GM12874 (cell line): ENCODE measurements around the gene DOCK9.

Source experiments
- CTCF ChIP-seq: IDR thresholded peaks from 2 replicates; pipeline ENCODE4 v1.5.1; 2011; ENCODE audit warnings: low read depth, mild to moderate bottlenecking, control low read depth, low read length, moderate library complexity; ENCODE audit not compliant: insufficient read depth

Gene DOCK9

DNA sequence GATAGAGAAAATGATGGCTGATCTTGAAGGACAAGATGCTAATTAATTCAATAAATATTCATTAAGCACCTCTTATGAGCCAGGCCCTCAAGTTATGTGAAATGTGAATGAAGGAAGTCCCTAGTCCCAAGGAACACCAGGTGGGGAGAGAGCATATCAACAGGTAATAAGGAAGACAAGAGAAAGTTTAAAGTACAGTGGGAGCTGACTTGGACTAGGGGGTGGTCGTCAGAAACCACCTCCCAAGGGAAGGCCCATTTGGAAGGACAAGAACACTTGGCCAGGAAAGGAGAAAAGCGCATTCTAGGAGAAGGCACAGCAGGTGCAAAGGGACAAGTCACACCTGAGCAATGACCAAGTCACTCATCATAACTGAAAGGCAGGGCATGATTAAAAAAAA, 72.7 kb downstream of the DOCK9 start:
- TF ChIP-seq CTCF, result no peak

GRCh38 chr13:98900442-98900841, 77.4 kb downstream of the DOCK9 start:
- TF ChIP-seq CTCF, result no peak

DNA sequence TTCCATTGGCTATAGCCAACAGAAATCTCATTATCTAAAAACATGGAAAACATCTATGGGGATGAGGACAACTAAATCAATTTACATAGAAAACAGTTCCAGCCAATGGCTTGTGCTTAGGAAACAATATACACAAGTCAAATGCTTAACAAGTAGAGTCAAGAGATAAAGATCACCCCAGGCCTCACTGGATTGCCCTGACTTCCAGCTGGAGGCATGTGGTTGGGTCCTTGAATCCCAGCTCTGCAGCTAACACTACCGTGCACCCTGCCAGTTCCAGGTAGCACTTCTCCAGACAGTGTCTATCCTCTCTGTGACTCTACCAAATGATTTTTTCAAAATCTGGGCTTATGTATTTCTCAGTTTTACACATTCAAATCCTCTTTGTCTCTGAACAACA, 80.2 kb downstream of the DOCK9 start:
- no peak for TF ChIP-seq CTCF

DNA sequence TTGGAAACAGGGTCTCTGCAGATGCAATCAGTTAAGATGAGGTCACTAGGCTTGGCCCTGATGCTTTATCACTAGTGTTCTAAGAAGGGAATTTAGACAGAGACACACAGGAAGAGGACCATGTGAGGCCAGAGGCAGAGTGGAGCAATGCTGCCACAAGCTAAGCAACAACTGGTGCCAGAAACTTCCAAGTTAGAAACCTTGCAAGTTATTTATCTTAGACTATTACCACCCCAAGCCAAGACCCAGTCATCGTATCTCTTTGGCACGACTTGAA, 81.1 kb downstream of the DOCK9 start:
- TF ChIP-seq CTCF, result no peak

DNA sequence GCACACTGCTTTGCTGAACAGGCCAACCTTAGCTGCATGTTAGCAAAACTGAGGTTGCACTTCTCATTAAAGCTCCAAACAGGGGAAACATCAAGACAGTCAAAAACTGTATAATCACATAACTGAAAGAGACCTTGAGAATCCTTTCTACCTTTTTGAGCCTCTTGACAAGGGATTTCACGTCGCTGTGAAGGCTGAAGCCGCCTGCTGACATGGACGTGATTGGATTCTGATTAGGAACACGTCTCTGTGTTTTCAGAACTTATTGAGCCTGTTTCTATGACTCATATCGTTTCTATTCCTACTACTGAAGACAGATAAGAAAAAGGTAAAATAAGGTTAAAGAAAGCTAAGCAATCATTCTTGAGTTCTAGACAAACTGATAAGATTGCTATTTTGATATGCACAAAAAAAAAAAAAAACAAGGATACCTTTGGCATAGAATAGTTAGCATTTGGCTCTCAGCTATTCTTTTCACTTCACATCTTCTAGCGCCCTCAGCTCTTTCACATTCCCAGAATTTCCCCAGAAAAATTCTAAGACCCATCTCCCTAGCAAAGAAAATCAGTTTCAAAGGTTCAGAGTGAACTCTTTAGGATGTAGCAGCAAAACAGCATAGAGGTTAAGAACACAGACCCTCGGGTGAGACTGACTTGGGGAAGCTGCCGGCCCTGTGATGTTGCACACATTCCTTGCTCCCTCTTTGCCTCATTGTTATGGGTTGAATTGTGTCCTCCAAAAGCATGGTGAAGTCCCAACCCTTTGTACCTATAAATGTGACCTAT, 81.6 kb downstream of the DOCK9 start:
- TF ChIP-seq CTCF, result no peak

- TF ChIP-seq CTCF, result no peak
Observed at GRCh38 chr13:98893371-98893770, 84.5 kb downstream of the DOCK9 start.

DNA sequence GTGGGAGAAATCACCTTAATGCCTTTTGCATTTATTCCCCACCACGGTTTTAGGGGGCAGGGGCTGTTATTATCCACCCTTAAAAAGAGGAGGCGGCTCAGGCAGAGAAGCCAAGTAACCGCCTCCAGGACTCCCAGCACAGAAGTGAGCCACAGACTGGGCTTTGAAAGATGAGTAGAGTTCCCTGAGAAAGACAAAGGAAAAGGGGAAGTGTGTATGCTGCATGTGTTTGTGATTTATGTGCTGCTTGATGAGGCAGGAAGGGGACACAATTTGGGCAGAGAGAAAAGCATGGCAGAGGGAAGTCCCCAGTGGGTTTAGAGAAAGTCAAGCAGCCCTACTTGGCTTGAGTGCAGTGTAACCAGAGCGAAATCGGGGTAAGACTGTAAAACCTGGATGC, 85.0 kb downstream of the DOCK9 start:
- TF ChIP-seq CTCF, result no peak
